ENCODE results near the gene BLNK.

Gene BLNK

GRCh38 chr10:96289218-96289910, 18.0 kb upstream of the BLNK start:
- DNase-seq (ENCODE audit: extremely low read depth in 1 of 2, low read depth in 1 of 2), result no peak

DNA sequence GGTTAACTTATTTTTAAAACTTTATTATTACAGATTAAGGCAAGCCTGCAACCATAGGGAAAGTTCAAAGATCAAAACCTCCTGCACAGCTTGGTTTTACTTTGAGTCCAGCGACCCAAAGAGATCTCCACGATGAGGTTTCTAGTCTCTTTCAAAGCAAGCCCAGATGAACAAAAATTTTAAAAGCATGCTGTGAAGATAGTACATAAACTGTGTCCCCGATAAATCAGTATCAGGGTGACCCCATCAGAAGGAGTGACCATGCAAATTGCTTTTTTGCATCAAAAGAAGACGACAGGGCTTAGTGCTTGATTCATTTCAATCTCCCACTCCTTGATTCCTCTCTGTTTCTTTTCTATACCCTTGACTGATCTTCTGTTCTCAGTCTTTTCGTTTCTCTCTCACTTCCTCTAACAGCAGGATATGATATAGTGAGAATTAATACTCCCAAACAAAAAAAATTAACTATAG, 16.8 kb upstream of the BLNK start:
- no peak for DNase-seq (ENCODE audit: extremely low read depth in 1 of 2, low read depth in 1 of 2)

- DNase-seq (ENCODE audit: extremely low read depth in 1 of 2, low read depth in 1 of 2), result no peak
Measured at GRCh38 chr10:96287392-96288105, 16.2 kb upstream of the BLNK start.

DNA sequence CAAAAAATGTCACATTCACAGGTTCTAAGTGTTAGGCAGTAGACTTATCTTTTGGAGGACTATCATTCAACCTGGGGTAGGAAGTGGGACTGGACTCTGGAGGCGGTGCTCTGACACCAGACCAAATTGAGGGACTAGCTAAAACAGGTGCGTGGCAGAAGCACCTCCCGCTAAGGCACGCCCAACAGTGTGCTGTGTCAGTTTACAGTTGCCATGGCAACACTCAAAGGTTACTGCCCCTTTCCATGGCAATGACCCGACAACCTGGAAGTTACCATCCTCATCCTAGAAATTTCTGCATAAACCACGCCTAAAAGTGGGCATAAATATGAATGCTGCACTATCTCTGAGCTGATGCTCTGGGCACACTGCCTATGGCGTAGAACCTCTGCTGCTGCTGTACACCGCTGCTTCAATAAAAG, 14.0 kb upstream of the BLNK start:
- no peak for DNase-seq (ENCODE audit: extremely low read depth in 1 of 2, low read depth in 1 of 2)

DNA sequence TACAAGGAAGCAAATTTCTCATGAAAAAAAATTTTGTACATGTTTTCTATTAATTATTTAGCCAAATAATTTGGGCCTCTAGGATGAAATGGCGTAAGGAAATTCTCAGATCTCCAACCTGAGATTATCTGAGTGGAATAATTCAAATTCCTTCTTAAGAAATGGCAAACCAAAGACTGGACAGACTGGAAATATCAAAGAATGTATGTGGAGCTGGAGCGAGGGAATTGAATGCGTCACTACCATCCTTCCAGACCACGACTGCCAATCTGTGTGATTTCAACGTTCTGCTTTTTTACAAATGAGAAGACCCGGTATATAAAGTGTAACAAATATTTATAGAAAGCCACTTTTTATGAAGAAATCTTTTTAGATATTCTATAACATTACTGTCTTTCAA, 12.4 kb upstream of the BLNK start:
- no peak for DNase-seq (ENCODE audit: extremely low read depth in 1 of 2, low read depth in 1 of 2)

DNA sequence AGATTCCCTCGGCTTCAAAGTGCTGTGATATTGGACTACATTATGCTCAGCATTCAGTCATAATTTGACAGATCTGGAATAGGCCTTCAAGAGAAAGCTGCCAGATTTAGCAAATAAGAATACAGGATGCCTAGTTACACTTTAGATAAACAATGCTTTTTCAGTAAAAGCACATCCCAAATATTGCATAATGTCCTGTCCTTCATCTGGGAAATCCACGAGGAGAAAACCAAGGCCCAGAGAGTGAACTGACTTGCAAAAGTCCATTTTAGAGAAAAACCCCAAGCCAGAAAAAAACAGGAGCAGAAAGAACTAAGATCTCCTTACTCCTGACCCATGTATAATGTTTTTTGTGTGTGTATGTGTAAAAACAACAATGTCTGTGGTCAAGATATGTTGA, 12.0 kb upstream of the BLNK start:
- DNase-seq (ENCODE audit: extremely low read depth in 1 of 2, low read depth in 1 of 2), result no peak

DNA sequence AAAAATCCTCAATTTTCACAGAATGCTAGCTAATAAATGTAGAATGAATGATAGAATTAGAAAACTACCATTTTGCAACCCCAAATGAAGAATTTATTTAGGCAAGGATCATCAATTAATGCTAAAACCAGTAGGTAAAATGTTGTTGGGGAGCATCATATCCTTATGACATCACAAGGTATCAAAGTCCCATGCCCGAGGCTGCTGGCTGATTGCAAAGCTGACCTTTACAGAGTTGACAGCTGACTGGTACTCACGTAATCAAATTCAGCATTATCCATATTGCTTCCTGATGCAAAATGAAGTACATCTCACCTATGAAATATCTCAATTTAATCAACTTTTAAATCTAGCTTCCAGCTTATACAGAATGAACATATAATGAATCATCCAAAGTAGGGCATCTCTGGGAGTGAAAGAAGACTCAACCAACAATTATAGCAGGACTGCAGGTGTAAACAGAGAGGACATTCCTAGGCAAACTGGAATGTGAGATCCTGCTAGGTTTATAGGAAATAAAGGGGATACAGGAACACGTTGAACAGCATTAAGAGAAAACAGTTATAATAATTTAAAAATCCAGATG, 10.2 kb upstream of the BLNK start:
- no peak for DNase-seq (ENCODE audit: extremely low read depth in 1 of 2, low read depth in 1 of 2)

DNA sequence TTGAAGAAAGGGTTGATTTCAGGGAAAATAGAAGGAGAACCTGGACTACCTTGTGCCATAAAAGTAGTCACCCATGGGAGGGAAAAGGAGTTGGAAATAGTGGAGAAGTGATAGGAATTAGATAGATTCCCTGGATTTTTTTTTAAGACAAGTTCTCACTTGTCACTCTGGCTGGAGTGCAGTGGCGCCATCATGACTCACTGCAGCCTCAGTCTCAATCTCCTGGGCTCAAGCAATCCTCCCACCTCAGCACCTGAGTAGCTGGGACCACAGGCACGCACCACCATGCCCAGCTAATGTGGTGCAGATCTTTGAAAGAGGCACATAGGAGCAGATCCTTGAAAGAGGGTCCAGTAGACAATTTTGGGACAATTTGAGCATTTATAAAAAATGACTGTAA, 9.5 kb upstream of the BLNK start:
- no peak for DNase-seq (ENCODE audit: extremely low read depth in 1 of 2, low read depth in 1 of 2)

DNA sequence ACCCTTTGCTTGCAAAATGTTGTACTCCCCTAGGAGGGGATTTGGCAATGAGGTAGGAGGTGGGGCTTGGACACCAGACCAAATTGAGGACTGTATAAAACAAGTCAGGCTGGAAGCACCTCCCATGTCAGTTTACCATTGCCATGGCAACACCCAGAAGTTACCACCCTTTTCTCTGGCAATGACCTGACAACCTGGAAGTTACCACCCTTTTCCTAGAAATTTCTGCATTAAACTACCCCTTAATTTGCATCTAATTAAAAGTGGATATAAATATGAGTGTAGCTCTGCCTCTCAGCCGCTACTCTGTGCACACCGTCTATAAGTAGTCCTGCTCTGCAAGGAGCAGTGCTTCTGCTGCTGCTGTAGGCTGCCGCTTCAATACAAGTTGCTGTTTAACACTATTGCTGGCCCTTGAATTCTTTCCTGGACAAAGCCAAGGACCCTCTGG, 7.8 kb upstream of the BLNK start:
- DNase-seq (ENCODE audit: extremely low read depth in 1 of 2, low read depth in 1 of 2), result no peak

DNA sequence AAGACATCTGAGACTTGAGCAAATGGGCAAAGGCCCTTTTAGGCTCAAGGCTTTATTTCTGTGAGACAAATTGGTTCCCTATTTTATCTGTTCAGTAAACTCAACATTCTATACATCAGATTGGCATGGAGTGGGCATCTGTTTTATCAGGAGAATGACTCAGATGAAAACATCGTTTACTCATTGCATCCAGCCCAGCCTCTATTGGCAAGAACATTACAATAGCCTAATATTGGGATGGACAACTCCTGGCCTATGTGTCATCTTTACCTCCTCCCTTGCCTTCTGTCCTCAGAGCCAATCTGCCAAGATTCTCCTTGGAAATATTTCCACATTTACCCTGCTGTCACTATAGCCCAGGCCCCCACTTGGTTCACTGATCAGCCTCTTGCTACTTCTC, 5.5 kb upstream of the BLNK start:
- no peak for DNase-seq (ENCODE audit: extremely low read depth in 1 of 2, low read depth in 1 of 2)

- no peak for DNase-seq (ENCODE audit: extremely low read depth in 1 of 2, low read depth in 1 of 2)
Measured at GRCh38 chr10:96276426-96276825, 5.1 kb upstream of the BLNK start.

DNA sequence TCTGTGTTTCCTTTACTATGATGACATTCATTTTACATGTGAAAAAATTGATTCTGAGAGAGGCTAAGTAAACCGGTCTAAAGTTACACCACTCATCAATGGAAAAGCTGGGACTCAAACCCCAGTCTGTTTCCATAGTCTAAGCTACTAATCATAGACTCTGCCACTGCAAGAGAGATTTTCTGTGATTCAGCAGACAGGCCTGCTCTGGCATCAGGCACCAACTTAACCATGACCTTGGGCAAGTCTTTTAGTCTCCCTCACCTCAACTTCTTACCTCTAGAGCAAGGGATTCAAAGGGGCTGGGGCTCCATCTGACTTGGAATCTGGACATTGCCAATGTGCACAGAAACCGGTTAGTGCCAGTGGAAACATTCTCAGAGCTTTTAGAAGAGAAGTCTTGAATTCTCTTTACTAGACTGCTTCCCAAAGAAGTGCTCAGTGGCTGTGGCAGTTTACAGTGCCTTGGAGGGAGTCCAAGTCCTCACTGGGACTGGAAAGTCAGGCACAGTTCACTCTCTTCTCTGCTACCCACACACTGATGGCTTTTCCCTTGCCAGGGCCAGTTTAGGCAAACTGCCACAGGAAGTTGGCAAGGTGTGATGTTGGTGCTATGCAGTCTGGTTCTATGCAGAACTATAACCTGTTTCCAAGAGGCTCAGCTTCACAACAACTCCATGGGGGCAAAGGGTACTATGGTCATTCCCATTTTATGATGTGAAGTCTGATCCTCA, 4.5 kb upstream of the BLNK start:
- no peak for DNase-seq (ENCODE audit: extremely low read depth in 1 of 2, low read depth in 1 of 2)

DNA sequence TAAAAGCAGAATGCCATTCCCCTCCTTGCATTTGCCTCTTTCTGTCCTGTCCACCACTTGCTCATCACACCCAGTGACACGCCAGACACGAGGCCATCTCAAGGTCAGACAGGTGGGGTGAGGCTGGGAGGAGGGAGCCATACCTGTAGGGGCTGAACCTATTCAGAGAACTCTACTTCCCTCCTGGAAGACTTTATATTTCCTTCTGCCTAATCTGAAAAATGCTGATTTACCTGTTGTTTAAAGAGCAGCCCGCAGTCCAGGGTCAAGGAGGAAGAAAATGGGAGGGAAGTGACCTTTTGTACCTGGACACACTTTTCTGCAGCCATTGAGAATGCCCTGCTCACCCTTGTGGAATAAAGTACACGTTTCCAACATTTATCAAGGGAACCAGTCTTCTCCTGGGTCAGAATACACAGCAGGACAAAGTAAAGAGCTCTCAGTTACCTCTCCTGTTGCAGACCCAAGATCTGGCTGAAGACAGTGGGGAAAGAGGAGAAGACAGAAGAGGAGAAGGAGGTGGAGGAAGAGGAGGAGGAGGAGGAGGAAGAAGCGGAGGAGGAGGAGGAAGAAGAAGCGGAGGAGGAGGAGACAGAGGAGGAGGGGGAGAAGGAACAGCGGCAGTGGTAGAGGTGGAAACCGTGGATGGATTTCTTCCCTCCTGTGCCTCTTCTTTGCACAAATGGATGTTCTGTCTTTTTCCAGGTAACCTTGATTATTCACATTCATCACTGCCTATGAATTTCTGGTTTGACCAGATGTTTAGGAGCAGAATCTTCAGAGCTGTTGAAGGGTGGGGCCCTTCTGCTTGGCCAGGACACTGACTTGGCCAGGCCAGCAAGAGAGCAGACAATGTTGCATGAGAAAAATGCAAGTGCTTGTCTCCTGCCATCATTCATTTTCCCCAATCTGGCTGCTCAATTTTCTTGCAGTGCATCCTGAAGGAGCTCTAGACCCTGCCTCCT, 1.2 kb upstream of the BLNK start:
- no peak for DNase-seq (ENCODE audit: extremely low read depth in 1 of 2, low read depth in 1 of 2)

DNA sequence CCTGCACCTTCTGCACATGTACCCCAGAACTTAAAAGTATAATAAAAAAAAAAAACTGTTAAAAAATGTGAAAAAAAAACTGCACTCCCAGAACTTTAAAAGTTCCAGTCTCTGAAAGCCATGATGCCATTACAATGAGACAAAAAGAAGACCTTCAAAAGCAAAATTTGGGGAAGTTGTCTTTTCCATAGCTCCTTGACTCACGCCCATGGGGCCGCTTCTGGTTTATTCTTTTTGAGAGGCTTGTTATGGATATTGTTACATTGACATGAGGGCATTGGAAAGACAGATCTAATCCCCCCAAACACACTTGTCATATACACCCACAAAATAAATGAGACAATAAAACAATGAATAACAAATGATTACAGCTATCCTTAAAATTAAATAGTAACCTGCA, 798 bp downstream of the BLNK start:
- DNase-seq (ENCODE audit: extremely low read depth in 1 of 2, low read depth in 1 of 2), result no peak

DNA sequence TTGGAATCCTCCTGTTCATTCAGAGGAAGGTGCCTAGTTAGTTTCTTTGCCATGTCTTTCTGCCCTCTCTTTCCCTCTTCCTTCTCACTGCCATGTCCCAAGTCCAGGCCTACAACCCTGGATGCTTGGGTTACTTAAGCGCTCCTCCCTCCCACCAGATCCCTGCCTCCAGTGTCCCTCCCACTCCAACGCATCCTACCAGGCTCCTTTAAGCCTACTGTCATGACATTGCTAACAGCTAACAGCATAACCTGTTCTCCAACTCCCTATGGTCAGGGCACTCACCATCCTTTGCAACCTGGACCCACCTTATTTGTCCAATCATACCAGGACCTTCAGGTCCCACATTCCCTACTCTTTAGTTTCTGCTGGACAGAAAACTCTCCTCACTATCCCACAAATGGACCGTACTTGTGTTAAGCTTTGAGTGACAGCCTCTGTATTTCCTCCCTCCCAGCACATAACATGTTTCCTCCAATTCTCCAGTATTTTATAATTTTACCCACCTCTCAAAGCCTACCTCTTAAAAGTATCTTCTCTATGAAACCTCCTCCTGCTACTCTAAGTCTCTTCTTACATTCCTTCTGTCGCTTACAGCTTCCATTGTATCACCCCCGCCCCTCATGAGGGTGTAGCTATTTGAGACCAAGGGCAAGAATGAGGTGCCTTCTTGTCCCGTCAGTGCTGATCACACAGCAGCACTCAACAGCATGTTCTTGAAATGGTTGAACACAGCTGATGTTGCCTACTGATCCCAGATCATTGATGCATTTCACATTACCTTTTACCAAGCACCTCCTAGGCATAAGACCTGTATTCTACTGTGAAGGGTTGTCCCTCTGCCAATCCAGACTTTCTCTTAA, 1.7 kb downstream of the BLNK start:
- DNase-seq (ENCODE audit: extremely low read depth in 1 of 2, low read depth in 1 of 2), result no peak

DNA sequence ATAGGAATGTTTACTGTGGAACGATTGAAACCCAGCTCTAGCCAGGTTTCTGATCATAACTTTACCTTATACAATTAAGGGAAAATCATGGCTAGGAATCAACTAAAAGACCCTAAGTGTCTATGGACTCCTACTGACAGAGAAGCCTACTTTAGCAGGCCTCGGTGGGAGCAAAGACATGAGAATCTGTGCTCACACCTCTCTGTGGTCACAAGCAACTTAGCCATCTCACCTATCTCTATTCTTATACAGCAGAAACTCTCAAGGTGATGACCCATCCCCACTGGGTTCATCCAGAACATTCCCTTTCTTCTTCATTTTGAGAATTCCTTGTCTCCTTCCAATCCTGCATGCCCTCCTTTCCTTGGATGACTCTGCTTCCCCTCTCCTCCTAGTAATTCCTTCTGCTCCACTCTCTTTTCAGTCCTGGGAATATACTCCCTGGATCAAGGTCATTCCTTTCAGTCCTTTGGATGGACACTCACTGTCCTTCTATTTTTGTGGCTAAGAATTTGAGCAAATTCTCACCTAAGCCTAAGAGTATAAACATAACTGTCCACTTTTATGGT, 2.9 kb downstream of the BLNK start:
- DNase-seq (ENCODE audit: extremely low read depth in 1 of 2, low read depth in 1 of 2), result no peak

DNA sequence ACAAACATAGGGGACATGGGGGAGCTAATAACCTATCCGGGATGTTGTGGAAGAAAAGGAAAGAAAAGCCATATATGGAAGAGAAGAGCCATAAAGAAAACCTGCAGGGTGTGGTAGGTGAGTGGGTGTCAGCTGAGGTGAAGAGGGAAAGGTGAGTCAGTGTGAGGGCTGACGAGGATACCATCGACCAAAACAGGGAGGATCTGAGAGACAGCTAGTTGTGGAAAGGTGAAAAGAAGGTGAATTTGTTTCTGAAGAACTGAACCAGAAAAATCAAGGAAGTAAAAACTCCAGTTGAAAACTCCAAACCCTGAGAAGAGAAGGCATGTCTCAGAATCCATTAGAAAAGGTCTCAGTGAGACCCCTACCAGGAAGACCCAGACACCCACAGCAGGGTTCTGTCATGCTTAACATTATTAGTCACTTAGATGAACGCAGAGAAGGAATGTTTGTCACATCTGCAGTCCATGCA, 4.1 kb downstream of the BLNK start:
- no peak for DNase-seq (ENCODE audit: extremely low read depth in 1 of 2, low read depth in 1 of 2)

GRCh38 chr10:96266118-96266770, 5.1 kb downstream of the BLNK start:
- no peak for DNase-seq (ENCODE audit: extremely low read depth in 1 of 2, low read depth in 1 of 2)
